H1 (cell line): ENCODE data around the gene CEP83.

ENCODE experiments used
- CREB1 ChIP-seq: IDR thresholded peaks from 2 replicates; pipeline ENCODE4 v1.6.1; 2012; ENCODE audit warnings: inconsistent platforms
- TF ChIP-seq, protein P1 (sequence below): IDR thresholded peaks from 2 replicates; pipeline ENCODE4 v1.6.1; 2012; ENCODE audit warnings: inconsistent platforms

GRCh38 chr12:94415066-94415465 is 44.6 kb downstream of the CEP83 start:
- no peak for TF ChIP-seq CREB1
- TF ChIP-seq, protein P1, sequence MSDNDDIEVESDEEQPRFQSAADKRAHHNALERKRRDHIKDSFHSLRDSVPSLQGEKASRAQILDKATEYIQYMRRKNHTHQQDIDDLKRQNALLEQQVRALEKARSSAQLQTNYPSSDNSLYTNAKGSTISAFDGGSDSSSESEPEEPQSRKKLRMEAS, result no peak
